ENCODE measurements around the gene CINP. TPM values are rescaled to one million over a fixed set of nuclear protein-coding genes. Genes with fewer than 3 reads are reported as not detected.
"Not testable (repeated sequence)": the region's sequence is repeated elsewhere in the genome, so short reads cannot be mapped to it uniquely, and the experiment has no call there.

Gene CINP
- total and polyA plus RNA-seq, 2 donors from 2014 or later: 32.1 to 49.3 TPM

DNA sequence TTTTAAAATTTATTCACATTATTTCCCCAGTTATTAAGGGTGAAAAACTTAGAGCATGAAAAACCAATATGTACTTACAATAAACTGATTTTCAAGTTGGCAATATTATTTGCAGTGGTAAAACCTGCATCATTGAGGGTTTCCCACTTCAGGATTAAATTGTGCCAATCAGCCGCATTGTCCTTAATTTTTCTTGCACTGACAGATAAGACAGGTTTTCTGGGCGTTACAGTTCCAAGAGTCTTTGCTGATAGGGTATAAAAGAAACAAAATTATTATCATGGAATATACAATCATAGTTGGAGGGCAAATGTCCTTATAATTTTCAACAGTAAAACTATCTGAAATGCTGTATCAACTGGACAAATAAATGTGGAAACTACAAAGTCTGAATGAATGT, 3.3 kb downstream of the CINP start:
- H3K27me3 ChIP-seq (ENCODE audit: control insufficient read depth, insufficient read depth, low read length): no peaks in the 10 kb centered on the region
- no peak overlapping the region for H3K27ac ChIP-seq (ENCODE audit: low read depth in 2 of 2, low read length in 2 of 2)
- H3K36me3 ChIP-seq (ENCODE audit: control insufficient read depth in 2 of 3, insufficient read depth in 3 of 3, low read length in 3 of 3): peaks cover 2 to 24% (median 15%) of the 10 kb centered on the region in 3 donors
- no peak overlapping the region for H3K4me3 ChIP-seq (ENCODE audit: low read length in 3 of 3)
- DNase-seq (no peak), FAIRE-seq (no peak)
- H3K4me1 ChIP-seq (ENCODE audit: control insufficient read depth in 2 of 3, insufficient read depth in 2 of 3, low read depth in 1 of 3, low read length in 3 of 3): peaks cover 0 to 17% (median 11%) of the 10 kb centered on the region in 3 donors
- no peaks in the 10 kb centered on the region for H3K9me3 ChIP-seq (ENCODE audit: control insufficient read depth in 2 of 3, insufficient read depth in 1 of 3, low read length in 3 of 3)
- H3K9ac ChIP-seq (ENCODE audit: low read length in 3 of 3): no peak overlapping the region
- intact Hi-C loops (cut with DNase I): no loop called here
- TF ChIP-seq, protein P1, sequence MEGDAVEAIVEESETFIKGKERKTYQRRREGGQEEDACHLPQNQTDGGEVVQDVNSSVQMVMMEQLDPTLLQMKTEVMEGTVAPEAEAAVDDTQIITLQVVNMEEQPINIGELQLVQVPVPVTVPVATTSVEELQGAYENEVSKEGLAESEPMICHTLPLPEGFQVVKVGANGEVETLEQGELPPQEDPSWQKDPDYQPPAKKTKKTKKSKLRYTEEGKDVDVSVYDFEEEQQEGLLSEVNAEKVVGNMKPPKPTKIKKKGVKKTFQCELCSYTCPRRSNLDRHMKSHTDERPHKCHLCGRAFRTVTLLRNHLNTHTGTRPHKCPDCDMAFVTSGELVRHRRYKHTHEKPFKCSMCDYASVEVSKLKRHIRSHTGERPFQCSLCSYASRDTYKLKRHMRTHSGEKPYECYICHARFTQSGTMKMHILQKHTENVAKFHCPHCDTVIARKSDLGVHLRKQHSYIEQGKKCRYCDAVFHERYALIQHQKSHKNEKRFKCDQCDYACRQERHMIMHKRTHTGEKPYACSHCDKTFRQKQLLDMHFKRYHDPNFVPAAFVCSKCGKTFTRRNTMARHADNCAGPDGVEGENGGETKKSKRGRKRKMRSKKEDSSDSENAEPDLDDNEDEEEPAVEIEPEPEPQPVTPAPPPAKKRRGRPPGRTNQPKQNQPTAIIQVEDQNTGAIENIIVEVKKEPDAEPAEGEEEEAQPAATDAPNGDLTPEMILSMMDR (IDR thresholded peaks at IDR 0.05; ENCODE audit: borderline replicate concordance, extremely low read depth, insufficient read depth): no peak

DNA sequence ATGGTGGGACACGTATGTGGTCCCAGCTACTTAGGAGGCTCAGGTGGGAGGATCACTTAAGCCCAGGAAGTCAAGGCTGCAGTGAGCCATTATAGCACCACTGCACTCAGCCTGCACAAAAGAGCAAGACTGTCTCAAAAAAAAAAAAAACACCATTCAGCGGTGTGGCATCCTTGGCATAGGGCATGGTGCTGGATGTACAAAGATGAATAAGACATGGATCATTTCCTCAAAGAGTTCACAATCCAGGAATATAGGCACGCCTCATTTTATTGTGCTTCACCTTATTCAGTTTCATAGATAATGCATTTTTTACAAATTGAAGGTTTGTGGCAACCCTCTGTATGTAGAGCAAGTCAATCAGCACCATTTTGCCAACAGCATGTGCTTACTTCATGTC, 6.4 kb downstream of the CINP start:
- no peak overlapping the region for H3K9ac ChIP-seq (ENCODE audit: low read length in 3 of 3)
- H3K9me3 ChIP-seq (ENCODE audit: control insufficient read depth in 2 of 3, insufficient read depth in 1 of 3, low read length in 3 of 3): no peaks in the 10 kb centered on the region
- no peaks in the 10 kb centered on the region for H3K27me3 ChIP-seq (ENCODE audit: control insufficient read depth, insufficient read depth, low read length)
- no peak overlapping the region for H3K27ac ChIP-seq (ENCODE audit: low read depth in 2 of 2, low read length in 2 of 2)
- DNase-seq (no peak), FAIRE-seq (no peak)
- H3K4me1 ChIP-seq (ENCODE audit: control insufficient read depth in 2 of 3, insufficient read depth in 2 of 3, low read depth in 1 of 3, low read length in 3 of 3): no peaks in the 10 kb centered on the region
- TF ChIP-seq, protein P1 (IDR thresholded peaks at IDR 0.05; ENCODE audit: borderline replicate concordance, extremely low read depth, insufficient read depth): no peak
- intact Hi-C loops (cut with DNase I): no loop called here
- H3K36me3 ChIP-seq (ENCODE audit: control insufficient read depth in 2 of 3, insufficient read depth in 3 of 3, low read length in 3 of 3): peaks cover 6 to 35% (median 25%) of the 10 kb centered on the region in 3 donors
- H3K4me3 ChIP-seq (ENCODE audit: low read length in 3 of 3): no peak overlapping the region

- H3K9ac ChIP-seq (ENCODE audit: low read length in 3 of 3): no peak overlapping the region
- H3K27me3 ChIP-seq (ENCODE audit: control insufficient read depth, insufficient read depth, low read length): no peaks in the 10 kb centered on the region
- TF ChIP-seq, protein P1 (IDR thresholded peaks at IDR 0.05; ENCODE audit: borderline replicate concordance, extremely low read depth, insufficient read depth): no peak
- intact Hi-C loops (cut with DNase I): no loop called here
- FAIRE-seq: no peak
- H3K4me3 ChIP-seq (ENCODE audit: low read length in 3 of 3): no peak overlapping the region
- peak overlapping the region in 1 of 2 donors; percentile 23 for H3K27ac ChIP-seq (ENCODE audit: low read depth in 2 of 2, low read length in 2 of 2)
- no peaks in the 10 kb centered on the region for H3K9me3 ChIP-seq (ENCODE audit: control insufficient read depth in 2 of 3, insufficient read depth in 1 of 3, low read length in 3 of 3)
- H3K36me3 ChIP-seq (ENCODE audit: control insufficient read depth in 2 of 3, insufficient read depth in 3 of 3, low read length in 3 of 3): peaks cover 6 to 40% (median 30%) of the 10 kb centered on the region in 3 donors
- no peaks in the 10 kb centered on the region for H3K4me1 ChIP-seq (ENCODE audit: control insufficient read depth in 2 of 3, insufficient read depth in 2 of 3, low read depth in 1 of 3, low read length in 3 of 3)
- DNase-seq: no peak
Observed at GRCh38 chr14:102353126-102353619, 9.5 kb downstream of the CINP start.

DNA sequence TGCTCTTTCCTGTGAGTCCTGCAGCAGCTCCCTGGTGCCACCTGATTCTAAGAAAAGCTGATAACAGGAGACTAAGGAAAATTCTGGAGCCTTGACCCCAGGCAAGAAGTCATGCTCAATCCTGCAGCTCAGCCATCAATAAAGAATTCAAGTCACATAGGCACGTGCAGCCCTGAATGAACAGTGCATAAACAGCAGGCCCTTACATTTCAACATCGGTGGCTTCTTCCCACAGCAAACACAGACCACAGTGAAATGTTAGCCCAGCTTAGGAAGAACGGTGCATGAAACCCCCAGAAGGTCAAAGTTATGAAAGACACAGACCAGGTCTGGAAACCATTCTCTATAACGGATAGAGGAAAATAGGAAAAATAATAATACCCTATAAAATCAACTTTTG, 10.5 kb downstream of the CINP start:
- no peak for DNase-seq
- Histone ChIP-seq H3K27ac (ENCODE audit: low read depth in 2 of 2, low read length in 2 of 2) (no peak overlapping the region), H3K27me3 (ENCODE audit: control insufficient read depth, insufficient read depth, low read length) (no peaks in the 10 kb centered on the region), H3K4me1 (ENCODE audit: control insufficient read depth in 2 of 3, insufficient read depth in 2 of 3, low read depth in 1 of 3, low read length in 3 of 3) (no peaks in the 10 kb centered on the region), H3K9ac (ENCODE audit: low read length in 3 of 3) (no peak overlapping the region), H3K4me3 (ENCODE audit: low read length in 3 of 3) (no peak overlapping the region), H3K9me3 (ENCODE audit: control insufficient read depth in 2 of 3, insufficient read depth in 1 of 3, low read length in 3 of 3) (no peaks in the 10 kb centered on the region), H3K36me3 (ENCODE audit: control insufficient read depth in 2 of 3, insufficient read depth in 3 of 3, low read length in 3 of 3) (peaks cover 6 to 41% (median 26%) of the 10 kb centered on the region in 3 donors)
- intact Hi-C loops (cut with DNase I): no loop called here
- no peak for FAIRE-seq
- TF ChIP-seq, protein P1 (IDR thresholded peaks at IDR 0.05; ENCODE audit: borderline replicate concordance, extremely low read depth, insufficient read depth): no peak

- peak overlapping the region in 1 of 2 donors; percentile 3 for H3K27ac ChIP-seq (ENCODE audit: low read depth in 2 of 2, low read length in 2 of 2)
Observed at GRCh38 chr14:102351593-102351992, 11.1 kb downstream of the CINP start.

More at GRCh38 chr14:102351593-102351992, 11.1 kb downstream of the CINP start:
- FAIRE-seq; H3K4me1 ChIP-seq (ENCODE audit: control insufficient read depth in 2 of 3, insufficient read depth in 2 of 3, low read depth in 1 of 3, low read length in 3 of 3); H3K9ac ChIP-seq (ENCODE audit: low read length in 3 of 3); H3K4me3 ChIP-seq (ENCODE audit: low read length in 3 of 3); H3K27me3 ChIP-seq (ENCODE audit: control insufficient read depth, insufficient read depth, low read length); H3K9me3 ChIP-seq (ENCODE audit: control insufficient read depth in 2 of 3, insufficient read depth in 1 of 3, low read length in 3 of 3); intact Hi-C loops (cut with DNase I): not testable (repeated sequence)
- DNase-seq: peak in 2 of 5 donors; percentile 8 to 31
- peaks cover 6 to 38% (median 28%) of the 10 kb centered on the region in 3 donors for H3K36me3 ChIP-seq (ENCODE audit: control insufficient read depth in 2 of 3, insufficient read depth in 3 of 3, low read length in 3 of 3)
